Measurements from ENCODE around the gene DRD2.

DRD2 gene

DNA sequence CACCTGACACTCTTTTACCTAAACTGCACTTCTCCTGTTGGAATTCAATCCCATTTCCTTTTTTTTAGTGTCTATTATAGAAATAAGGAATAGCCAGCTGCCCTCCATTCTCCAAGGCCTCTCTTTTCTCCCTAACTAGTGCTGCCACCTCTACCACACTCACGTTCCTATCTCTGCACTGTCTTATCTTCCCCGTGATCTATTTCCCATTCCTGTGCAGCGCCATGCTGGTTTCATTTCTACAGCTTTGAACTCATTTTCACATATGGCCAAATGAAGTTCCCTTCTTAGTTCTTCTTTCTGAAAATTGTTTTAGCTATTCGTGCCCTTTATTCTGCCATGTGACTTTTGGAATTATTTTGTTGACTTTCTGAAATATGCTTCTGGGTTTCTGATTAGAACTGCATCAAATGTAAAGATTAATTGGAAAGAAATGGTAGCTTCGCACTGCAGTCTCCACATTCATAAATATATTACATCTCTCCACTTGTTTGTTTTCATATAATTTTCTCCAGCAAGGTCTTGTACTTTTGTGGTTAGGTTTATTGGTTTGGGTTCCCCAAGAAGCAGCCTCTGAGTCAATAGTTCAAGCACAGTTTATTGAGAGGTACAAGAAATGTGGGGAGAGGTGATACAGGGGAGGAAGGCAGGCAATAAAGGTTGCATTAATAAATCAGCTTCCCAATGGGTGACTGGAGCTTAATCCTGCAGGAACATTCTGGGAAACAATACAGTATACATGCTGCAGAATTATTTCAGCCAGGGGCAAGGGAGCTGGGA, 43.7 kb upstream of the DRD2 start:
- Histone ChIP-seq H3K4me3 (replicated peaks; ENCODE audit: insufficient read depth, low read length) (no peak overlapping the region), H3K27me3 (ENCODE audit: insufficient read depth, poor library complexity, severe bottlenecking) (no peaks in the 10 kb centered on the region), H3K27ac (replicated peaks) (no peak overlapping the region)
- TF ChIP-seq, protein P1, sequence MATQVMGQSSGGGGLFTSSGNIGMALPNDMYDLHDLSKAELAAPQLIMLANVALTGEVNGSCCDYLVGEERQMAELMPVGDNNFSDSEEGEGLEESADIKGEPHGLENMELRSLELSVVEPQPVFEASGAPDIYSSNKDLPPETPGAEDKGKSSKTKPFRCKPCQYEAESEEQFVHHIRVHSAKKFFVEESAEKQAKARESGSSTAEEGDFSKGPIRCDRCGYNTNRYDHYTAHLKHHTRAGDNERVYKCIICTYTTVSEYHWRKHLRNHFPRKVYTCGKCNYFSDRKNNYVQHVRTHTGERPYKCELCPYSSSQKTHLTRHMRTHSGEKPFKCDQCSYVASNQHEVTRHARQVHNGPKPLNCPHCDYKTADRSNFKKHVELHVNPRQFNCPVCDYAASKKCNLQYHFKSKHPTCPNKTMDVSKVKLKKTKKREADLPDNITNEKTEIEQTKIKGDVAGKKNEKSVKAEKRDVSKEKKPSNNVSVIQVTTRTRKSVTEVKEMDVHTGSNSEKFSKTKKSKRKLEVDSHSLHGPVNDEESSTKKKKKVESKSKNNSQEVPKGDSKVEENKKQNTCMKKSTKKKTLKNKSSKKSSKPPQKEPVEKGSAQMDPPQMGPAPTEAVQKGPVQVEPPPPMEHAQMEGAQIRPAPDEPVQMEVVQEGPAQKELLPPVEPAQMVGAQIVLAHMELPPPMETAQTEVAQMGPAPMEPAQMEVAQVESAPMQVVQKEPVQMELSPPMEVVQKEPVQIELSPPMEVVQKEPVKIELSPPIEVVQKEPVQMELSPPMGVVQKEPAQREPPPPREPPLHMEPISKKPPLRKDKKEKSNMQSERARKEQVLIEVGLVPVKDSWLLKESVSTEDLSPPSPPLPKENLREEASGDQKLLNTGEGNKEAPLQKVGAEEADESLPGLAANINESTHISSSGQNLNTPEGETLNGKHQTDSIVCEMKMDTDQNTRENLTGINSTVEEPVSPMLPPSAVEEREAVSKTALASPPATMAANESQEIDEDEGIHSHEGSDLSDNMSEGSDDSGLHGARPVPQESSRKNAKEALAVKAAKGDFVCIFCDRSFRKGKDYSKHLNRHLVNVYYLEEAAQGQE (IDR thresholded peaks at IDR 0.05; ENCODE audit: insufficient replicate concordance, low read depth): no peak
- TF ChIP-seq SPI1 (IDR thresholded peaks at IDR 0.05; ENCODE audit: borderline replicate concordance, low read depth) (no peak), GABPA (IDR thresholded peaks at IDR 0.05; ENCODE audit: low read depth) (no peak), POLR2AphosphoS5 (IDR thresholded peaks at IDR 0.05; ENCODE audit: low read depth) (no peak)
- TF ChIP-seq, protein P2, sequence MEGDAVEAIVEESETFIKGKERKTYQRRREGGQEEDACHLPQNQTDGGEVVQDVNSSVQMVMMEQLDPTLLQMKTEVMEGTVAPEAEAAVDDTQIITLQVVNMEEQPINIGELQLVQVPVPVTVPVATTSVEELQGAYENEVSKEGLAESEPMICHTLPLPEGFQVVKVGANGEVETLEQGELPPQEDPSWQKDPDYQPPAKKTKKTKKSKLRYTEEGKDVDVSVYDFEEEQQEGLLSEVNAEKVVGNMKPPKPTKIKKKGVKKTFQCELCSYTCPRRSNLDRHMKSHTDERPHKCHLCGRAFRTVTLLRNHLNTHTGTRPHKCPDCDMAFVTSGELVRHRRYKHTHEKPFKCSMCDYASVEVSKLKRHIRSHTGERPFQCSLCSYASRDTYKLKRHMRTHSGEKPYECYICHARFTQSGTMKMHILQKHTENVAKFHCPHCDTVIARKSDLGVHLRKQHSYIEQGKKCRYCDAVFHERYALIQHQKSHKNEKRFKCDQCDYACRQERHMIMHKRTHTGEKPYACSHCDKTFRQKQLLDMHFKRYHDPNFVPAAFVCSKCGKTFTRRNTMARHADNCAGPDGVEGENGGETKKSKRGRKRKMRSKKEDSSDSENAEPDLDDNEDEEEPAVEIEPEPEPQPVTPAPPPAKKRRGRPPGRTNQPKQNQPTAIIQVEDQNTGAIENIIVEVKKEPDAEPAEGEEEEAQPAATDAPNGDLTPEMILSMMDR (IDR thresholded peaks at IDR 0.05; ENCODE audit: insufficient read depth, low read length): no peak
- DNase-seq (ENCODE audit: low read depth in 1 of 2, low spot score in 1 of 2): no peak

DNA sequence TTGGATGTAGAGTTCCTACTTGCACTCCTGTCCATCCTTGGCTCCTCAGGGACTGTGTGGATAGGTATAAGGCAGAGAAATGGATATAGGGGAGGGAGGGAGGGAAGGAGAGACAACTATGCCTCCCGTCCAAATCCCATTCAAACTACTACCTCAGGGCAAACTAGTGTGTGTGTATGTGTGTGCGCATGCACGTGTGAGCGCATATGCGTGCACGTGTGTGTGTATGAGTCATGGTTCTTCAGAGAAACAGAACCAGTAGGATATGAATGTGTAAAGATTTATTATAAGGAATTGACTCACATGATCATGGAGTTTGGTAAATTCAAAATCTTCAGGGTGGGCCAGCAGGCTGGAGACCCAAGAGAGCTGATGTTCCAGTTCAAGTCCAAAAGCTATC, 42.2 kb upstream of the DRD2 start:
- no peak overlapping the region for H3K4me3 ChIP-seq (replicated peaks; ENCODE audit: insufficient read depth, low read length)

DNA sequence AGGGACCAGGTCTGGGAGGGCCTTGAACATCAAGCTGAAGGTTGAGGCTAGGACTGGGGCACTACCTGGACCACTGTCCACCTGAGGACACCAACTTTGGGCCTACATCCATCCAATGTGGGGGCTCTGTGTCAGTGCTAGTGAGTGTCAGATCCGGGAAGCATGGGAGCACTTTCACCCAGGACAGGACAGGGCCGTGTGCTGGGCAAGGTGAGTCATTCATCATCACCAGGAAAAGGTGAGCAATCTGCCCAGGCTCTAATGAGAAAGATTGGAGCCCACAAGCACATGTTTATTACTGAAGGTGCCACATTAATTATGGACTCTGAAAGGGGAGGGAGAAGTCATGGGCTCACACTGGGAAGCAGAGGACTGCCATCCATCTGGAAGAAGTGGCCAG, 39.7 kb upstream of the DRD2 start:
- DNase-seq (ENCODE audit: low read depth in 1 of 2, low spot score in 1 of 2): no peak
- Histone ChIP-seq H3K4me3 (replicated peaks; ENCODE audit: insufficient read depth, low read length) (no peak overlapping the region), H3K27me3 (ENCODE audit: insufficient read depth, poor library complexity, severe bottlenecking) (no peaks in the 10 kb centered on the region), H3K27ac (replicated peaks) (no peak overlapping the region)
- TF ChIP-seq, protein P2 (IDR thresholded peaks at IDR 0.05; ENCODE audit: insufficient read depth, low read length): no peak
- no peak for TF ChIP-seq POLR2AphosphoS5 (IDR thresholded peaks at IDR 0.05; ENCODE audit: low read depth)
- no peak for TF ChIP-seq SPI1 (IDR thresholded peaks at IDR 0.05; ENCODE audit: borderline replicate concordance, low read depth)
- TF ChIP-seq, protein P1 (IDR thresholded peaks at IDR 0.05; ENCODE audit: insufficient replicate concordance, low read depth): no peak
- no peak for TF ChIP-seq GABPA (IDR thresholded peaks at IDR 0.05; ENCODE audit: low read depth)

More for the DNA sequence above, 42.2 kb upstream of the DRD2 start:
- no peak for DNase-seq (ENCODE audit: low read depth in 1 of 2, low spot score in 1 of 2)
- Histone ChIP-seq H3K27ac (replicated peaks) (no peak overlapping the region), H3K27me3 (ENCODE audit: insufficient read depth, poor library complexity, severe bottlenecking) (no peaks in the 10 kb centered on the region)
- TF ChIP-seq POLR2AphosphoS5 (IDR thresholded peaks at IDR 0.05; ENCODE audit: low read depth) (no peak), SPI1 (IDR thresholded peaks at IDR 0.05; ENCODE audit: borderline replicate concordance, low read depth) (no peak), GABPA (IDR thresholded peaks at IDR 0.05; ENCODE audit: low read depth) (no peak)
- TF ChIP-seq, protein P2 (IDR thresholded peaks at IDR 0.05; ENCODE audit: insufficient read depth, low read length): no peak
- TF ChIP-seq, protein P1 (IDR thresholded peaks at IDR 0.05; ENCODE audit: insufficient replicate concordance, low read depth): no peak

Measured in HL-60 (cell line).